Raji (cell line): ENCODE results near the gene OGFOD3.

Experiments used
- POLR2A ChIP-seq: IDR thresholded peaks from 2 replicates; pipeline ENCODE4 v1.6.1; 2011; ENCODE audit warnings: low read depth, low read length, control low read depth; ENCODE audit not compliant: insufficient read depth

OGFOD3 gene

GRCh38 chr17:82357394-82357793 lies 61.0 kb downstream of the OGFOD3 start:
- TF ChIP-seq POLR2A = no peak

- TF ChIP-seq POLR2A = no peak
Measured at GRCh38 chr17:82356845-82357355, 61.5 kb downstream of the OGFOD3 start.

- no peak for TF ChIP-seq POLR2A
Measured at GRCh38 chr17:82355770-82356427, 62.5 kb downstream of the OGFOD3 start.

- no peak for TF ChIP-seq POLR2A
Measured at GRCh38 chr17:82354804-82355308, 63.5 kb downstream of the OGFOD3 start.

- TF ChIP-seq POLR2A = no peak
Measured at GRCh38 chr17:82353484-82353883, 64.9 kb downstream of the OGFOD3 start.

- no peak for TF ChIP-seq POLR2A
Measured at GRCh38 chr17:82351713-82352488, 66.5 kb downstream of the OGFOD3 start.

GRCh38 chr17:82351254-82351712 lies 67.1 kb downstream of the OGFOD3 start:
- TF ChIP-seq POLR2A = no peak

GRCh38 chr17:82350182-82351030 lies 68.0 kb downstream of the OGFOD3 start:
- no peak for TF ChIP-seq POLR2A

GRCh38 chr17:82349287-82349701 lies 69.1 kb downstream of the OGFOD3 start:
- TF ChIP-seq POLR2A = no peak

GRCh38 chr17:82348866-82349265 lies 69.5 kb downstream of the OGFOD3 start:
- TF ChIP-seq POLR2A = no peak

- TF ChIP-seq POLR2A = no peak
Measured at GRCh38 chr17:82348434-82348833, 70.0 kb downstream of the OGFOD3 start.

GRCh38 chr17:82346342-82347300 lies 71.8 kb downstream of the OGFOD3 start:
- TF ChIP-seq POLR2A = no peak

GRCh38 chr17:82345151-82345976 lies 73.0 kb downstream of the OGFOD3 start:
- no peak for TF ChIP-seq POLR2A
